Endodermal cell (in vitro differentiated cells): Measurements from ENCODE around the gene BACE1. TPM values are rescaled to one million over a fixed set of nuclear protein-coding genes. Genes with fewer than 3 reads are reported as not detected.
"Not testable (repeated sequence)": the region's sequence is repeated elsewhere in the genome, so short reads cannot be mapped to it uniquely, and the experiment has no call there.

Experiments used
- DNase-seq: peaks from one replicate; pipeline ENCODE4 v3.0.0-alpha.2; 2017
- H3K27ac ChIP-seq: 2 replicates; pipeline ENCODE4 v1.5.1; 2013; ENCODE audit warnings: mild to moderate bottlenecking, low read depth, low read length, moderate library complexity
- H3K27me3 ChIP-seq: 2 replicates; pipeline ENCODE4 v1.6.1; 2013; ENCODE audit warnings: mild to moderate bottlenecking, low read length, moderate library complexity; ENCODE audit not compliant: insufficient read depth, control insufficient read depth, poor library complexity, severe bottlenecking
- H3K36me3 ChIP-seq: 2 replicates; pipeline ENCODE4 v1.7.0; 2013; ENCODE audit warnings: mild to moderate bottlenecking, low read length, moderate library complexity; ENCODE audit not compliant: control insufficient read depth, insufficient read depth
- H3K4me1 ChIP-seq: one replicate; pipeline ENCODE4 v1.7.0; 2013; ENCODE audit warnings: low read length; ENCODE audit not compliant: control insufficient read depth, insufficient read depth
- H3K4me3 ChIP-seq: 2 replicates; pipeline ENCODE4 v1.5.1; 2013; ENCODE audit warnings: mild to moderate bottlenecking, low read length, moderate library complexity
- H3K9ac ChIP-seq: 2 replicates; pipeline ENCODE4 v1.6.1; 2013; ENCODE audit warnings: mild to moderate bottlenecking, low read length, moderate library complexity; ENCODE audit not compliant: poor library complexity, severe bottlenecking; ENCODE audit errors: extremely low read depth
- H3K9me3 ChIP-seq: 2 replicates; pipeline ENCODE4 v1.6.1; 2013; ENCODE audit warnings: mild to moderate bottlenecking, low read length, moderate library complexity; ENCODE audit not compliant: control insufficient read depth
- H3K27ac Mint-ChIP-seq: 2 replicates; pipeline ENCODE4 v1.8.0; 2020; ENCODE audit warnings: mixed read lengths
- H3K27me3 Mint-ChIP-seq: 2 replicates; pipeline ENCODE4 v1.8.0; 2021; ENCODE audit warnings: mild to moderate bottlenecking, mixed read lengths; ENCODE audit not compliant: insufficient read depth
- H3K36me3 Mint-ChIP-seq: 2 replicates; pipeline ENCODE4 v1.8.0; 2020; ENCODE audit warnings: low read depth, mixed read lengths
- H3K4me1 Mint-ChIP-seq: 2 replicates; pipeline ENCODE4 v1.8.0; 2020; ENCODE audit warnings: mixed read lengths
- H3K4me3 Mint-ChIP-seq: 2 replicates; pipeline ENCODE4 v1.8.0; 2020; ENCODE audit warnings: mild to moderate bottlenecking, moderate library complexity, mixed read lengths
- H3K9me3 Mint-ChIP-seq: 2 replicates; pipeline ENCODE4 v1.8.0; 2020; ENCODE audit warnings: mild to moderate bottlenecking, mixed read lengths
- WGBS, 2 experiments: methylation state at CpG; one replicate each; pipeline versions ENCODE4 v1.1.5 to v1.1.7; 2013; ENCODE audit warnings: missing lambda C conversion rate in 2 of 2, mixed read lengths in 1 of 2; ENCODE audit not compliant: insufficient coverage in 1 of 2, insufficient read length in 1 of 2; 5-methylcytosine and 5-hydroxymethylcytosine counted together
- total RNA-seq, 2 donors: library from RNA; stranded (reverse); fragmentation: NEBNext Ultra II Directional in 1 of 2; extraction: Animal tissue kit (Norgen Biotek cat#: 25700) in 1 of 2; gene quantifications; 2 replicates in 1 of 2; 3 replicates in 1 of 2; pipeline ENCODE4 v1.2.1, GENCODE V29; 2021
- TF ChIP-seq, protein P1 (sequence below): fragments of 200-600 bp; sonication (generic); conservative IDR thresholded peaks from 2 replicates; pipeline ENCODE4 v1.5.0; 2021; ENCODE audit warnings: antibody characterized with exemption, mild to moderate bottlenecking

The BACE1 gene
- total RNA-seq, 2 donors from 2014 or later = 20.8 to 21.7 TPM

GRCh38 chr11:117332843-117333242 lies 16.8 kb upstream of the BACE1 start:
- TF ChIP-seq, protein P1, sequence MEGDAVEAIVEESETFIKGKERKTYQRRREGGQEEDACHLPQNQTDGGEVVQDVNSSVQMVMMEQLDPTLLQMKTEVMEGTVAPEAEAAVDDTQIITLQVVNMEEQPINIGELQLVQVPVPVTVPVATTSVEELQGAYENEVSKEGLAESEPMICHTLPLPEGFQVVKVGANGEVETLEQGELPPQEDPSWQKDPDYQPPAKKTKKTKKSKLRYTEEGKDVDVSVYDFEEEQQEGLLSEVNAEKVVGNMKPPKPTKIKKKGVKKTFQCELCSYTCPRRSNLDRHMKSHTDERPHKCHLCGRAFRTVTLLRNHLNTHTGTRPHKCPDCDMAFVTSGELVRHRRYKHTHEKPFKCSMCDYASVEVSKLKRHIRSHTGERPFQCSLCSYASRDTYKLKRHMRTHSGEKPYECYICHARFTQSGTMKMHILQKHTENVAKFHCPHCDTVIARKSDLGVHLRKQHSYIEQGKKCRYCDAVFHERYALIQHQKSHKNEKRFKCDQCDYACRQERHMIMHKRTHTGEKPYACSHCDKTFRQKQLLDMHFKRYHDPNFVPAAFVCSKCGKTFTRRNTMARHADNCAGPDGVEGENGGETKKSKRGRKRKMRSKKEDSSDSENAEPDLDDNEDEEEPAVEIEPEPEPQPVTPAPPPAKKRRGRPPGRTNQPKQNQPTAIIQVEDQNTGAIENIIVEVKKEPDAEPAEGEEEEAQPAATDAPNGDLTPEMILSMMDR = no peak
- peaks cover 3% of the 10 kb centered on the region for H3K4me1 Mint-ChIP-seq
- no peak overlapping the region for H3K27ac ChIP-seq

GRCh38 chr11:117328375-117329010 lies 12.4 kb upstream of the BACE1 start:
- WGBS, 2 experiments = 31 to 33% methylated on average over 12 to 15 of the region's 15 CpGs
- H3K4me1 Mint-ChIP-seq = peaks cover 3% of the 10 kb centered on the region
- no peak overlapping the region for H3K27ac ChIP-seq

More at GRCh38 chr11:117332843-117333242, 16.8 kb upstream of the BACE1 start:
- H3K27me3 ChIP-seq = no peaks in the 10 kb centered on the region
- 76 to 100% methylated on average over 1 to 2 of the region's 2 CpGs for WGBS, 2 experiments
- DNase-seq = no peak
- H3K36me3 ChIP-seq = peaks cover 14% of the 10 kb centered on the region
- peaks cover 3% of the 10 kb centered on the region for H3K4me1 ChIP-seq
- Mint-ChIP-seq H3K9me3 (no peaks in the 10 kb centered on the region), H3K4me3 (no peak overlapping the region), H3K27ac (no peak overlapping the region), H3K27me3 (no peaks in the 10 kb centered on the region), H3K36me3 (peaks cover 9% of the 10 kb centered on the region)
- no peaks in the 10 kb centered on the region for H3K9me3 ChIP-seq
- H3K9ac ChIP-seq = no peak overlapping the region
- H3K4me3 ChIP-seq = no peak overlapping the region

DNA sequence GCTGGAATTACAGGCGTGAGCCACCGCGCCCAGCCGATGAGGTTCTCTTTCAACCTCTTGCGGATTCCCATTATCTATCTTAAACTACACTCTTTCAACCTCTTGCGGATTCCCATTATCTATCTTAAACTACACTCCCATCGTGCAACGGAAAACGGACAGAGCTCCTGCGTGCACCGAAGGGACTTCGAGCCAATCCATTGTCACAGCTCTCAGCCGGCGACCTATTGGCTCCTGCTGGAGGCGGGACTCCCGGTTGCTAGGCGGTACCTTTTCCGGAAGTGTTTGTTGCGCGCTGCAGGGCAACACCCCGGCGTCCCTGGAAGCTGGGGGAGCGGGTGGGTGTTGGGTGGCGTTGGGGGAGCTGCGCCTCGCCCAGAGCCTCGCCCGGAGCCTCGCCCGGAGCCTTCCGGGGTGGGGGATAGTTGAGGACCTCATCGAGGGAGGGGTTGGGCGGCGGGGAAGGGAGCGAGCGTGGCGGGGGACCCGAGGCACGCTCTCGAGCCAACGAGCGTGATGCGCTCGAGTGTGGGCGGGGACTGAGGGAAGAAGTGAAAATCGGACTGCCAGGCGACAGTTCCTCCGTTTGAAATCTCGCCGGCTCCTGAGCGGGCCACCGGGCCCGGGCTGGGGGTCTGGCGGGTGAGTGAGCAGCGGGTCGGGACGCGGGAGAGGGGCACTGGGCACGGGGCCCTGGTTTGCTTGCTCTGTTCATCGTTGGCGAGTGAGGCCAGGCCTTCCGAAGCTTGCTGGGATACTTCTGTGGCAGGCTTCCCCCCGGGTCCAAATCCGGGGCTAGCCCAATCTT lies 11.7 kb upstream of the BACE1 start, which contains the start of gene CEP164:
CEP164 (plus strand) TSS at position 288 of the 808 bp plus-strand sequence. CDS start 10,733 bp downstream, outside the sequence.
- WGBS, 2 experiments = 0% methylated on average over 21 to 64 of the region's 64 CpGs

More at GRCh38 chr11:117328375-117329010, 12.4 kb upstream of the BACE1 start:
- H3K9me3 Mint-ChIP-seq = no peaks in the 10 kb centered on the region
- no peak overlapping the region for H3K27ac Mint-ChIP-seq
- peak overlapping the region; percentile 97 for H3K4me3 ChIP-seq
- H3K36me3 ChIP-seq = no peaks in the 10 kb centered on the region
- TF ChIP-seq, protein P1 = no peak
- no peaks in the 10 kb centered on the region for H3K27me3 Mint-ChIP-seq
- peaks cover 2% of the 10 kb centered on the region for H3K36me3 Mint-ChIP-seq
- no peaks in the 10 kb centered on the region for H3K9me3 ChIP-seq
- no peak overlapping the region for H3K4me3 Mint-ChIP-seq
- DNase-seq = no peak
- H3K27me3 ChIP-seq = no peaks in the 10 kb centered on the region
- peak overlapping the region; percentile 88 for H3K9ac ChIP-seq
- H3K4me1 ChIP-seq = peaks cover 3% of the 10 kb centered on the region

DNA sequence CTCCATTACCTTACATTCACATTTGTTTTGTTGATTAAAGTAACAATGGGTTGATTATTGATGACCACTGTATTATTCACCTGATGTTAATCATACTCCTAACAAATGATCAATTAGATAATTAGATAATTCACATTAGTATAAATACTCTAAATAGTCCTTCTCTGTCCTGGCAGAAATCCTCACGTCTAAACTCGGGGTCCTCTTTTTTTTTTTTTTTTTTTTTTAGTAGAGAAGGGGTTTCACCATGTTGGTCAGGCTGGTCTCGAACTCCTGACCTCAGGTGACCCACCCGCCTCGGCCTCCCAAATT lies 11.2 kb upstream of the BACE1 start:
- H3K36me3 Mint-ChIP-seq, DNase-seq, H3K4me1 ChIP-seq, H3K9me3 ChIP-seq, H3K9ac ChIP-seq, H3K27me3 Mint-ChIP-seq, H3K4me3 Mint-ChIP-seq, H3K9me3 Mint-ChIP-seq, H3K36me3 ChIP-seq, H3K27ac ChIP-seq, H3K27me3 ChIP-seq, H3K4me1 Mint-ChIP-seq, H3K27ac Mint-ChIP-seq: not testable (repeated sequence)
- peak overlapping the region; percentile 97 for H3K4me3 ChIP-seq
- 30 to 33% methylated on average over 3 to 5 of the region's 5 CpGs for WGBS, 2 experiments

More for the DNA sequence above, 11.7 kb upstream of the BACE1 start, which contains the start of gene CEP164:
- TF ChIP-seq, protein P1 = no peak
- Mint-ChIP-seq H3K4me3 (no peak within 1 kb of the TSS), H3K9me3 (no peaks in the 10 kb centered on the region), H3K27me3 (peaks cover 3% of the 10 kb centered on the region), H3K36me3 (peaks cover 2% of the 10 kb centered on the region), H3K4me1 (peaks cover 3% of the 10 kb centered on the region), H3K27ac (no peak within 1 kb of the TSS)
- H3K4me3 ChIP-seq = peak within 1 kb of the TSS; percentile 97
- DNase-seq = peak; percentile 98
- H3K27ac ChIP-seq = peak within 1 kb of the TSS; percentile 74
- H3K27me3 ChIP-seq = no peaks in the 10 kb centered on the region
- peak within 1 kb of the TSS; percentile 88 for H3K9ac ChIP-seq
- peaks cover 3% of the 10 kb centered on the region for H3K4me1 ChIP-seq
- H3K9me3 ChIP-seq = no peaks in the 10 kb centered on the region
- no peaks in the 10 kb centered on the region for H3K36me3 ChIP-seq
